Astrocyte of the cerebellum (primary cell): ENCODE data around the gene PIK3R2.
"Not testable (repeated sequence)": the region's sequence is repeated elsewhere in the genome, so short reads cannot be mapped to it uniquely, and the experiment has no call there.

Source experiments
- DNase-seq: peaks from one replicate; pipeline ENCODE4 v3.0.0-alpha.2; 2011; ENCODE audit warnings: low read depth
- H3K4me3 ChIP-seq: 2 replicates; pipeline ENCODE4 v1.5.1; 2011; ENCODE audit warnings: mild to moderate bottlenecking, low read depth, low read length, moderate library complexity
- CTCF ChIP-seq: IDR thresholded peaks from 2 replicates; pipeline ENCODE4 v1.5.1; 2012; ENCODE audit warnings: low read length, low read depth, moderate library complexity, mild to moderate bottlenecking; ENCODE audit errors: missing control alignments
- in situ Hi-C: cut with HindIII; loops from 2 replicates; pipeline ENCODE4 v1.10.0; 2017; ENCODE audit warnings: low sequenced_read_pairs

The PIK3R2 gene

GRCh38 chr19:18205200-18205892 lies 52.4 kb downstream of the PIK3R2 start:
- in situ Hi-C loops, result no loop called here
- TF ChIP-seq CTCF, result no peak
- DNase-seq, result peak; percentile 16
- H3K4me3 ChIP-seq, result peak overlapping the region; percentile 66

GRCh38 chr19:18206018-18206417 lies 53.1 kb downstream of the PIK3R2 start:
- in situ Hi-C loops, result no loop called here
- no peak for DNase-seq
- peak overlapping the region; percentile 66 for H3K4me3 ChIP-seq
- TF ChIP-seq CTCF, result no peak

GRCh38 chr19:18208098-18208951 lies 55.4 kb downstream of the PIK3R2 start:
- peak; percentile 37 for TF ChIP-seq CTCF
- no peak overlapping the region for H3K4me3 ChIP-seq
- no peak for DNase-seq
- in situ Hi-C loops, result no loop called here

GRCh38 chr19:18209912-18210311 lies 56.9 kb downstream of the PIK3R2 start:
- H3K4me3 ChIP-seq, in situ Hi-C loops, DNase-seq: not testable (repeated sequence)

- in situ Hi-C loops, result no loop called here
- no peak overlapping the region for H3K4me3 ChIP-seq
- no peak for DNase-seq
- TF ChIP-seq CTCF, result no peak
Observed at GRCh38 chr19:18211683-18212082, 58.7 kb downstream of the PIK3R2 start.

- in situ Hi-C loops, result no loop called here
- TF ChIP-seq CTCF, result no peak
- DNase-seq, result no peak
- no peak overlapping the region for H3K4me3 ChIP-seq
Observed at GRCh38 chr19:18214779-18215433, 61.9 kb downstream of the PIK3R2 start.
